ENCODE results near the gene ZDHHC5.

ZDHHC5 gene

GRCh38 chr11:57700425-57700824, 32.5 kb downstream of the ZDHHC5 start:
- Histone ChIP-seq H3K27ac (ENCODE audit: extremely low read depth, low read depth, low read length) (no peak overlapping the region), H3K9me3 (ENCODE audit: control insufficient read depth, insufficient read depth, low read depth, low read length) (no peaks in the 10 kb centered on the region), H3K36me3 (ENCODE audit: control insufficient read depth in 2 of 2, insufficient read depth in 1 of 2, low read length in 2 of 2) (peaks cover 8 to 75% of the 10 kb centered on the region in 2 experiments; a peak in 2 of 3 replicates), H3K4me3 (ENCODE audit: low read depth, low read length) (no peak overlapping the region), H3K4me1 (ENCODE audit: control insufficient read depth, insufficient read depth, low read length) (no peaks in the 10 kb centered on the region)
- CTCF ChIA-PET = no interaction called here
- TF ChIP-seq RBAK (tag by site-specific recombination; IDR thresholded peaks at IDR 0.05) = no peak
- TF ChIP-seq ZNF837 (tag by site-specific recombination; IDR thresholded peaks at IDR 0.05) = no peak
- POLR2A ChIA-PET = no interaction called here

GRCh38 chr11:57703341-57703740, 35.4 kb downstream of the ZDHHC5 start:
- no peak for TF ChIP-seq ZNF843 (tag by site-specific recombination; IDR thresholded peaks at IDR 0.05)
- TF ChIP-seq ZSCAN23 (tag by site-specific recombination; IDR thresholded peaks at IDR 0.05) = no peak
- no peak for TF ChIP-seq ZXDB (tag by site-specific recombination; IDR thresholded peaks at IDR 0.05)
- no peak for TF ChIP-seq ZNF112 (tag by site-specific recombination; IDR thresholded peaks at IDR 0.05)
- TF ChIP-seq BCL11A (tag by site-specific recombination; IDR thresholded peaks at IDR 0.05; ENCODE audit: low read depth) = no peak
- TF ChIP-seq ZNF366 (tag by site-specific recombination; conservative IDR thresholded peaks at IDR 0.05) = no peak
- no peak for TF ChIP-seq ZSCAN30 (tag by site-specific recombination; IDR thresholded peaks at IDR 0.05)
- TF ChIP-seq ZNF658 (tag by site-specific recombination; IDR thresholded peaks at IDR 0.05) = no peak
- TF ChIP-seq ZNF660 (tag by site-specific recombination; IDR thresholded peaks at IDR 0.05) = no peak
- no peak for TF ChIP-seq ZNF777 (tag by site-specific recombination; IDR thresholded peaks at IDR 0.05; ENCODE audit: borderline replicate concordance)
- no peak for TF ChIP-seq ZBTB8A (tag by site-specific recombination; IDR thresholded peaks at IDR 0.05)
- TF ChIP-seq ZNF521 (tag by site-specific recombination; IDR thresholded peaks at IDR 0.05) = no peak
- TF ChIP-seq ATF2 (tag by site-specific recombination; IDR thresholded peaks at IDR 0.05; ENCODE audit: low read depth) = no peak
- no peak for TF ChIP-seq ZNF211 (tag by site-specific recombination; IDR thresholded peaks at IDR 0.05; ENCODE audit: low read depth)
- TF ChIP-seq ZNF2 (tag by site-specific recombination; IDR thresholded peaks at IDR 0.05) = no peak
- TF ChIP-seq, protein P1, sequence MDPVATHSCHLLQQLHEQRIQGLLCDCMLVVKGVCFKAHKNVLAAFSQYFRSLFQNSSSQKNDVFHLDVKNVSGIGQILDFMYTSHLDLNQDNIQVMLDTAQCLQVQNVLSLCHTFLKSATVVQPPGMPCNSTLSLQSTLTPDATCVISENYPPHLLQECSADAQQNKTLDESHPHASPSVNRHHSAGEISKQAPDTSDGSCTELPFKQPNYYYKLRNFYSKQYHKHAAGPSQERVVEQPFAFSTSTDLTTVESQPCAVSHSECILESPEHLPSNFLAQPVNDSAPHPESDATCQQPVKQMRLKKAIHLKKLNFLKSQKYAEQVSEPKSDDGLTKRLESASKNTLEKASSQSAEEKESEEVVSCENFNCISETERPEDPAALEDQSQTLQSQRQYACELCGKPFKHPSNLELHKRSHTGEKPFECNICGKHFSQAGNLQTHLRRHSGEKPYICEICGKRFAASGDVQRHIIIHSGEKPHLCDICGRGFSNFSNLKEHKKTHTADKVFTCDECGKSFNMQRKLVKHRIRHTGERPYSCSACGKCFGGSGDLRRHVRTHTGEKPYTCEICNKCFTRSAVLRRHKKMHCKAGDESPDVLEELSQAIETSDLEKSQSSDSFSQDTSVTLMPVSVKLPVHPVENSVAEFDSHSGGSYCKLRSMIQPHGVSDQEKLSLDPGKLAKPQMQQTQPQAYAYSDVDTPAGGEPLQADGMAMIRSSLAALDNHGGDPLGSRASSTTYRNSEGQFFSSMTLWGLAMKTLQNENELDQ (tag by site-specific recombination; IDR thresholded peaks at IDR 0.05; ENCODE audit: low read depth) = no peak
- TF ChIP-seq ZNF837 (tag by site-specific recombination; IDR thresholded peaks at IDR 0.05) = no peak
- no peak for TF ChIP-seq ZNF426 (tag by site-specific recombination; IDR thresholded peaks at IDR 0.05)
- no peak for TF ChIP-seq ZNF266 (tag by site-specific recombination; IDR thresholded peaks at IDR 0.05; ENCODE audit: low read depth)
- Histone ChIP-seq H3K9me3 (ENCODE audit: control insufficient read depth, insufficient read depth, low read depth, low read length) (no peaks in the 10 kb centered on the region), H3K36me3 (ENCODE audit: control insufficient read depth in 2 of 2, insufficient read depth in 1 of 2, low read length in 2 of 2) (peaks cover 8 to 67% of the 10 kb centered on the region in 2 experiments; a peak in 2 of 3 replicates), H3K4me1 (ENCODE audit: control insufficient read depth, insufficient read depth, low read length) (no peaks in the 10 kb centered on the region), H3K4me3 (ENCODE audit: low read depth, low read length) (no peak overlapping the region), H3K27ac (ENCODE audit: extremely low read depth, low read depth, low read length) (no peak overlapping the region)
- CTCF ChIA-PET = interaction anchor here (0.6 to 1.7 kb wide), 3 partner anchors 16 to 234 kb away, joined by 3 to 10 read pairs (median 3); no protein-coding TSS in a partner anchor
- POLR2A ChIA-PET = interaction anchor here (0.5 to 2.2 kb wide), 5 partner anchors 9 to 104 kb away, joined by 3 to 12 read pairs (median 7); partner anchors contain the start of genes MED19, SELENOH and TMX2

GRCh38 chr11:57704932-57705331, 37.0 kb downstream of the ZDHHC5 start:
- H3K27ac ChIP-seq (ENCODE audit: extremely low read depth, low read depth, low read length) = no peak overlapping the region
- H3K4me3 ChIP-seq (ENCODE audit: low read depth, low read length) = no peak overlapping the region
- no peaks in the 10 kb centered on the region for H3K4me1 ChIP-seq (ENCODE audit: control insufficient read depth, insufficient read depth, low read length)
- peaks cover 8 to 59% of the 10 kb centered on the region in 2 experiments; a peak in 2 of 3 replicates for H3K36me3 ChIP-seq (ENCODE audit: control insufficient read depth in 2 of 2, insufficient read depth in 1 of 2, low read length in 2 of 2)
- ChIA-PET POLR2A (no interaction called here), CTCF (no interaction called here)
- no peaks in the 10 kb centered on the region for H3K9me3 ChIP-seq (ENCODE audit: control insufficient read depth, insufficient read depth, low read depth, low read length)
- TF ChIP-seq AEBP2 (tag by site-specific recombination; IDR thresholded peaks at IDR 0.05; ENCODE audit: borderline replicate concordance) = no peak
- no peak for TF ChIP-seq SALL2 (tag by site-specific recombination; IDR thresholded peaks at IDR 0.05; ENCODE audit: borderline replicate concordance)
- no peak for TF ChIP-seq KLF1 (tag by site-specific recombination; IDR thresholded peaks at IDR 0.05)
- TF ChIP-seq ZBTB48 (tag by site-specific recombination; IDR thresholded peaks at IDR 0.05) = no peak
- no peak for TF ChIP-seq ZEB2 (tag by site-specific recombination; IDR thresholded peaks at IDR 0.05)
- TF ChIP-seq ZNF768 (tag by site-specific recombination; IDR thresholded peaks at IDR 0.05) = no peak
- TF ChIP-seq ATF2 (tag by site-specific recombination; IDR thresholded peaks at IDR 0.05; ENCODE audit: low read depth) = no peak
- TF ChIP-seq ZNF629 (tag by site-specific recombination; IDR thresholded peaks at IDR 0.05) = no peak

Measured in HEK293 (cell line).